ENCODE data around the gene OTUD3. TPM values are rescaled to one million over a fixed set of nuclear protein-coding genes. Genes with fewer than 3 reads are reported as not detected.

OTUD3 gene
- total and polyA plus RNA-seq, 9 of the 15 experiments (the other 6 are each of a cell fraction or from before 2014, with no cell fraction given): 2.0 to 16.6 (median 11.0) TPM

GRCh38 chr1:19925342-19926070 is 43.3 kb downstream of the OTUD3 start:
- intact Hi-C loops (cut with micrococcal nuclease) (no loop called here), in situ Hi-C loops (cut with MboI) (loop anchor here (5.0 kb wide), 1 partner anchor 572 kb away; no protein-coding TSS in a partner anchor)
- TF ChIP-seq TCFL5 (CRISPR knock-in tag; conservative IDR thresholded peaks at IDR 0.05) (no peak), ZNF212 (CRISPR knock-in tag; IDR thresholded peaks at IDR 0.05) (no peak), NFIX (CRISPR knock-in tag; IDR thresholded peaks at IDR 0.05; ENCODE audit: low read depth) (no peak), ZNF197 (CRISPR knock-in tag; IDR thresholded peaks at IDR 0.05; ENCODE audit: low read depth) (no peak), PHF21A (IDR thresholded peaks at IDR 0.05; ENCODE audit: borderline replicate concordance, low read depth) (no peak), CCAR2 (IDR thresholded peaks at IDR 0.05; ENCODE audit: low read depth, low read length) (no peak), XRCC3 (IDR thresholded peaks at IDR 0.05) (no peak), SRSF7 (optimal IDR thresholded peaks at IDR 0.05; ENCODE audit: low read depth, low read length) (no peak), ZNF398 (CRISPR knock-in tag; IDR thresholded peaks at IDR 0.05) (no peak), KAT2B (IDR thresholded peaks at IDR 0.05; ENCODE audit: low read depth, low read length) (no peak), KAT7 (CRISPR knock-in tag; IDR thresholded peaks at IDR 0.05; ENCODE audit: borderline replicate concordance) (no peak)
- TF ChIP-seq, protein P1, sequence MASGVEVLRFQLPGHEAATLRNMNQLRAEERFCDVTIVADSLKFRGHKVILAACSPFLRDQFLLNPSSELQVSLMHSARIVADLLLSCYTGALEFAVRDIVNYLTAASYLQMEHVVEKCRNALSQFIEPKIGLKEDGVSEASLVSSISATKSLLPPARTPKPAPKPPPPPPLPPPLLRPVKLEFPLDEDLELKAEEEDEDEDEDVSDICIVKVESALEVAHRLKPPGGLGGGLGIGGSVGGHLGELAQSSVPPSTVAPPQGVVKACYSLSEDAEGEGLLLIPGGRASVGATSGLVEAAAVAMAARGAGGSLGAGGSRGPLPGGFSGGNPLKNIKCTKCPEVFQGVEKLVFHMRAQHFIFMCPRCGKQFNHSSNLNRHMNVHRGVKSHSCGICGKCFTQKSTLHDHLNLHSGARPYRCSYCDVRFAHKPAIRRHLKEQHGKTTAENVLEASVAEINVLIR (CRISPR knock-in tag; IDR thresholded peaks at IDR 0.05): no peak
- TF ChIP-seq, protein P2, sequence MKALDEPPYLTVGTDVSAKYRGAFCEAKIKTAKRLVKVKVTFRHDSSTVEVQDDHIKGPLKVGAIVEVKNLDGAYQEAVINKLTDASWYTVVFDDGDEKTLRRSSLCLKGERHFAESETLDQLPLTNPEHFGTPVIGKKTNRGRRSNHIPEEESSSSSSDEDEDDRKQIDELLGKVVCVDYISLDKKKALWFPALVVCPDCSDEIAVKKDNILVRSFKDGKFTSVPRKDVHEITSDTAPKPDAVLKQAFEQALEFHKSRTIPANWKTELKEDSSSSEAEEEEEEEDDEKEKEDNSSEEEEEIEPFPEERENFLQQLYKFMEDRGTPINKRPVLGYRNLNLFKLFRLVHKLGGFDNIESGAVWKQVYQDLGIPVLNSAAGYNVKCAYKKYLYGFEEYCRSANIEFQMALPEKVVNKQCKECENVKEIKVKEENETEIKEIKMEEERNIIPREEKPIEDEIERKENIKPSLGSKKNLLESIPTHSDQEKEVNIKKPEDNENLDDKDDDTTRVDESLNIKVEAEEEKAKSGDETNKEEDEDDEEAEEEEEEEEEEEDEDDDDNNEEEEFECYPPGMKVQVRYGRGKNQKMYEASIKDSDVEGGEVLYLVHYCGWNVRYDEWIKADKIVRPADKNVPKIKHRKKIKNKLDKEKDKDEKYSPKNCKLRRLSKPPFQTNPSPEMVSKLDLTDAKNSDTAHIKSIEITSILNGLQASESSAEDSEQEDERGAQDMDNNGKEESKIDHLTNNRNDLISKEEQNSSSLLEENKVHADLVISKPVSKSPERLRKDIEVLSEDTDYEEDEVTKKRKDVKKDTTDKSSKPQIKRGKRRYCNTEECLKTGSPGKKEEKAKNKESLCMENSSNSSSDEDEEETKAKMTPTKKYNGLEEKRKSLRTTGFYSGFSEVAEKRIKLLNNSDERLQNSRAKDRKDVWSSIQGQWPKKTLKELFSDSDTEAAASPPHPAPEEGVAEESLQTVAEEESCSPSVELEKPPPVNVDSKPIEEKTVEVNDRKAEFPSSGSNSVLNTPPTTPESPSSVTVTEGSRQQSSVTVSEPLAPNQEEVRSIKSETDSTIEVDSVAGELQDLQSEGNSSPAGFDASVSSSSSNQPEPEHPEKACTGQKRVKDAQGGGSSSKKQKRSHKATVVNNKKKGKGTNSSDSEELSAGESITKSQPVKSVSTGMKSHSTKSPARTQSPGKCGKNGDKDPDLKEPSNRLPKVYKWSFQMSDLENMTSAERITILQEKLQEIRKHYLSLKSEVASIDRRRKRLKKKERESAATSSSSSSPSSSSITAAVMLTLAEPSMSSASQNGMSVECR (CRISPR knock-in tag; IDR thresholded peaks at IDR 0.05): no peak
- under 1% methylated on average over 7 of the region's 7 CpGs for WGBS (ENCODE audit: insufficient coverage, low coverage, missing lambda C conversion rate)
- BruUV-seq (replicated peaks): no TSS peak
- no peaks in the 10 kb centered on the region for H3K9me1 ChIP-seq (ENCODE audit: control insufficient read depth, insufficient read depth, low read length)
- ChIA-PET POLR2A (interaction anchor here (0.6 kb wide), 1 partner anchor 223 kb away, joined by 4 read pairs; no protein-coding TSS in a partner anchor), CTCF (ENCODE audit: low intra/inter-chr PET ratio) (no interaction called here)
- peaks cover 38 to 61% of the 10 kb centered on the region in 2 experiments for H3K27me3 ChIP-seq (ENCODE audit: control insufficient read depth in 2 of 2, insufficient read depth in 2 of 2, low read length in 2 of 2)
- no peak overlapping the region for H3K4me3 ChIP-seq
- FAIRE-seq: no peak
- no peaks in the 10 kb centered on the region for H3K9me3 ChIP-seq (replicated peaks; ENCODE audit: control insufficient read depth, insufficient read depth, low read depth, low read length)
- no peaks in the 10 kb centered on the region for H3K36me3 ChIP-seq (ENCODE audit: control insufficient read depth, insufficient read depth, low read length)
- no peak for ATAC-seq
- DNase-seq (ENCODE audit: extremely low read depth in 1 of 4, low spot score in 3 of 4): no peak
- H2AFZ ChIP-seq (ENCODE audit: low read depth, low read length): no peak overlapping the region
- peaks cover 0 to 8% of the 10 kb centered on the region in 2 experiments; a peak in 2 of 5 replicates for H3K4me1 ChIP-seq (replicated peaks in 1 of 2; ENCODE audit: control insufficient read depth in 2 of 2, insufficient read depth in 2 of 2, low read length in 2 of 2)
- no peaks in the 10 kb centered on the region for H4K20me1 ChIP-seq (replicated peaks; ENCODE audit: control insufficient read depth, insufficient read depth, low read length)
- no peak overlapping the region for H3K9ac ChIP-seq (ENCODE audit: insufficient read depth in 1 of 2, low read depth in 2 of 2, low read length in 2 of 2)
- H3K79me2 ChIP-seq (ENCODE audit: control insufficient read depth, insufficient read depth, low read length): no peaks in the 10 kb centered on the region
- no peak overlapping the region for H3K27ac ChIP-seq (ENCODE audit: extremely low read depth, low read depth, low read length)
- no peak overlapping the region for H3K4me2 ChIP-seq (ENCODE audit: insufficient read depth, low read length)
